GM23338 (cell line): ENCODE data around the gene UGT2B11.

Source experiments
- CREB1 ChIP-seq: fragments of 250-450 bp; sonication (Bioruptor Pico); IDR thresholded peaks from 2 replicates; pipeline ENCODE4 v1.5.0; 2020; ENCODE audit warnings: low read depth, mild to moderate bottlenecking, moderate library complexity
- CTCF ChIP-seq, 2 experiments: fragments of 200-600 bp in 1 of 2; sonication (generic) in 1 of 2; conservative IDR thresholded peaks; 2 replicates each; pipeline versions ENCODE4 v1.5.1 to v1.6.1; 2016 to 2017; ENCODE audit warnings: antibody characterized with exemption in 2 of 2, low read depth in 2 of 2, mild to moderate bottlenecking in 2 of 2, moderate library complexity in 1 of 2
- EZH2 ChIP-seq: fragments of 200-600 bp; sonication (generic); IDR thresholded peaks from one replicate; pipeline ENCODE4 v1.8.0; 2017; ENCODE audit warnings: antibody characterized with exemption, mild to moderate bottlenecking, low read depth; ENCODE audit not compliant: unreplicated experiment
- EZH2phosphoT487 ChIP-seq: fragments of 200-600 bp; sonication (generic); IDR thresholded peaks from one replicate; pipeline ENCODE4 v1.8.1; 2018; ENCODE audit warnings: antibody characterized with exemption; ENCODE audit not compliant: unreplicated experiment
- NANOG ChIP-seq: IDR thresholded peaks from 2 replicates; pipeline ENCODE4 v1.6.1; 2016; ENCODE audit warnings: antibody characterized with exemption, borderline replicate concordance
- POLR2AphosphoS5 ChIP-seq: IDR thresholded peaks from 2 replicates; pipeline ENCODE4 v1.6.1; 2016; ENCODE audit warnings: antibody characterized with exemption, low read depth
- REST ChIP-seq: IDR thresholded peaks from one replicate; pipeline ENCODE4 v1.6.1; 2018; ENCODE audit warnings: antibody characterized with exemption; ENCODE audit not compliant: unreplicated experiment
- STAT1 ChIP-seq: IDR thresholded peaks from one replicate; pipeline ENCODE4 v1.6.1; 2016; ENCODE audit warnings: antibody characterized with exemption; ENCODE audit not compliant: unreplicated experiment
- ZNF331 ChIP-seq: fragments of 250-450 bp; sonication (Bioruptor Pico); IDR thresholded peaks from 2 replicates; pipeline ENCODE4 v1.5.0; 2020; ENCODE audit warnings: low read depth, mild to moderate bottlenecking, moderate library complexity

GRCh38 chr4:69196209-69196965 lies 18.2 kb downstream of the UGT2B11 start:
- no peak for TF ChIP-seq CTCF (conservative IDR thresholded peaks at IDR 0.05; ENCODE audit: low read depth in 2 of 2)
- no peak for TF ChIP-seq NANOG
- TF ChIP-seq POLR2AphosphoS5 = no peak
- no peak for TF ChIP-seq EZH2
- no peak for TF ChIP-seq EZH2phosphoT487
- no peak for TF ChIP-seq CREB1 (CRISPR knock-in tag)
- TF ChIP-seq REST = no peak
- TF ChIP-seq ZNF331 (CRISPR knock-in tag) = no peak
- TF ChIP-seq STAT1 = no peak
